Mesenteric fat pad (tissue), 1 donor: ENCODE measurements around the gene MRM2. TPM values are rescaled to one million over a fixed set of nuclear protein-coding genes. Genes with fewer than 3 reads are reported as not detected.

Experiments used
- DNase-seq: peaks from one replicate; pipeline ENCODE4 v3.0.0-alpha.2; 2020; ENCODE audit warnings: low spot score
- long read RNA-seq: library from polyadenylated mRNA; unstranded; transcript quantifications from one replicate; pipeline ENCODE4 v2.0.0, GENCODE V29; 2020
- total RNA-seq: library from RNA; stranded (reverse); fragmentation: NEBNext Ultra II Directional; extraction: Animal tissue kit (Norgen Biotek cat#: 25700); gene quantifications from one replicate; pipeline ENCODE4 v1.2.1, GENCODE V29; 2021
- donor health status: DM: yes; HTN: yes; CAD: no.

Gene MRM2
- 19.7 TPM for total RNA-seq
- long read RNA-seq, transcript MRM2-204 (3 exons, 1,819 nt), result minor isoform, 9 of 119 reads
- long read RNA-seq, transcript MRM2-201 (3 exons, 1,601 nt), result major isoform, 53 of 119 reads
- long read RNA-seq, partial matches to known transcripts, result 10 of 119 reads
- long read RNA-seq, other reads (novel, unspliced or antisense), result 44 of 119 reads

DNA sequence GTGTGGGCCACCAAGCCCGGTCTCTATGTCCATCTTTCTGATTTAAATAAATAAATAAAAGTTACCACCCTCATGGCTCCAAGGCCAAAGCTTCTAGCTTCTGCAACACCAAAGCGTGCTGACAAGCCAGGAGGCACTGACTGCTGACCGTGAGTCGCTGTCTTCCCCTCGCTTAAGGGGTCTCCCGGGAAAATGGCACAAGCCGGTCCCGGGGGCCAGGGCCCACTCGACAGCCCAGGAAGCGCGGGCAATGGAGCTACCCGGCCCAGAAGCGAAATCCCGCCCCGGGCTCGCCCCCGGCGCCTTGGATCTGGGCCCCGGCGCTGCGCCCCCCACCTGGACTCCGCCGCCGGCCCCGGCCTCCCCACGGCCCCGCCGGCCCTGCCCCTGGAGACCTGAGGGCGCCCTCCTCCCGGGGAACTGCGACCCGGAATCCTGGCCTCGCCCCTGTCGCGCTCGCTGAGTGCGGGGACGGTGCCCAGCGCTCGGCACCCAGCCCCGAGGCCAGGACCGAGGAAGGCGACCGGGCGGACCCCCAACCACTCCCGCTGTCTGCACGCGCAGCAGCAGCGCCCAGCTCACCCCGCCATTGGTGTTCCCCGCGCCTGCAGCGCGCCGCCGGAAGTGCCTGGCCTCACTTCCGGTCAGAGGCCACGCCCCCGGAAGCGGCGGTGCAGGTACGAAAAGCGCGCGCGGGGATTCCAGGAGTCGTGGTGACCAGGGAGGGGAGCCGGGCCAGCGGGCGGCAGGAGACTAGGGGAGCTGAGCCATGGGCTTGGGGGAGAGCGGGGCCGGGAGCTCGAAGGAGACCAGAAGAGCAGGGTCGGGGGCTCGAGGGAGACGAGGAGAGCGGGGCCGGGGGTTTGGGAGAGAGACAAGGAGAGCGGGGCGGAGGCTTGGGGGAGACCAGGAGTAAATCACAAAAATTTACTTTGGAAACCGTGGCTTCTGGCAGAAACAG lies at the start of gene MRM2, which contains the start of gene NUDT1:
Gene MRM2 (minus strand): TSS at position 626 of the 961 bp plus-strand sequence. CDS start 36 bp downstream, at position 590.
Gene NUDT1 (plus strand): TSS at position 647 of the 961 bp plus-strand sequence. CDS start 2,349 bp downstream, outside the sequence.
- DNase-seq, result peak; percentile 95

DNA sequence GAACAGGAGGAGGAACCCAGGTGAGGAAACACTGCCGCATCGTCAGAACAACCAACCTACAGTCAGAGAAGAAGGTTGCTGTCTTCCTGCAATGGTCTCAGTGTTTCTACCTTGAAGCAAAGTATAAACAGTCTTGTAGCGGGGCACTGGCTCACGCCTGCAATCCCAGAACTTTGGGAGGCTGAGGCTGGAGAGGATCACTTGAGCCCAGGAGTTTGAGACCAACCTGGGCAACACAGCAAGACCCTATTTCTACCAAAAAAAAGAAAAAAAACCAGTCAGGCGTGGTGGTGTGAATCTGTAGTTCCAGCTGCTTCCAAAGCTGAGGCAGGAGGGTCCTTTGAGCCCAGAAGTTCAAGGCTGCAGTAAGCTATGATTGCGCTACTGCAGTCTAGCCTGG lies 48.9 kb upstream of the MRM2 start:
- no peak for DNase-seq

GRCh38 chr7:2289621-2290020 lies 47.6 kb upstream of the MRM2 start:
- DNase-seq, result no peak

DNA sequence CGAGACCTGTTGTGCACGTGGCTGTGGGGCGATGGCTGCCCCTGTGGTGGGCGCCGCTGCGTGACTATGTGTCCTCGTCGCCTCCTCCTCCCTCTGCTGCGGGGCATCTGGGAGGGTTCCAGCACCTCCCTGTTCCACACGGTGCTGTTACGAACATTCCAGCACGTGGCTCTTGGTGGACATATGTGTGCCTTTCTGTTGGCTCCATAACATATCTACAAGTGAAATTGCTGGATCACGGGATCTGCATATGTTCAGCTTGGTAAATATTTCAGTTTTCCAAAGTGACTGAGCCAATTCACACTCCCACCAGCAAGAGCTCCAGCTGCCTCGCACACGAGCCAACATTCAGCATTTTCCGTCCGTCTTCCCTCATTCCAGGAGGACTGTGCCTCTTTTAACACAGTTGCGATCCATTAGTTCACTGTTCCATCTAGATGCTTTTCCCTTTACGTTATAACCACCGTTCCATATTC lies 47.1 kb upstream of the MRM2 start:
- DNase-seq, result no peak

- no peak for DNase-seq
Observed at GRCh38 chr7:2288503-2288902, 46.5 kb upstream of the MRM2 start.

- DNase-seq, result no peak
Observed at GRCh38 chr7:2287745-2288144, 45.7 kb upstream of the MRM2 start.

DNA sequence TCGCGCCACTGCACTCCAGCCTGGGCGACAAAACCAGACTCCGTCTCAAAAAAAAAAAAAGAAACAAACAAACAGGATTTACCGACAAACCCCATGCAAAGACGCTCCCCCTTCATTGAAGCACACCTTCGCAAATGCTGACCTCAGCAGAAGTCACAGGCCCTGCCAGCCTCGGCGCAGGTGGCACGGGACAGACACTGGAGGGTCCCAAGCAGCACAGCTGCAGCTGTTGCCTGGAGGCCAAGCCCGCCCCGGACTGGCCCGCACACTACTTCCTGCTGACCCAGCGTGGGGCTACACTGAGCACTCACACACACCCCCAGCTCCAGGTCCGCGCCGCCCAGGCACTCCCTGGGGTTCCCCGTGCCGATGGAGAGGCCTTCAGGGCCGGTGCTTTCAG lies 41.1 kb upstream of the MRM2 start:
- DNase-seq, result no peak

DNA sequence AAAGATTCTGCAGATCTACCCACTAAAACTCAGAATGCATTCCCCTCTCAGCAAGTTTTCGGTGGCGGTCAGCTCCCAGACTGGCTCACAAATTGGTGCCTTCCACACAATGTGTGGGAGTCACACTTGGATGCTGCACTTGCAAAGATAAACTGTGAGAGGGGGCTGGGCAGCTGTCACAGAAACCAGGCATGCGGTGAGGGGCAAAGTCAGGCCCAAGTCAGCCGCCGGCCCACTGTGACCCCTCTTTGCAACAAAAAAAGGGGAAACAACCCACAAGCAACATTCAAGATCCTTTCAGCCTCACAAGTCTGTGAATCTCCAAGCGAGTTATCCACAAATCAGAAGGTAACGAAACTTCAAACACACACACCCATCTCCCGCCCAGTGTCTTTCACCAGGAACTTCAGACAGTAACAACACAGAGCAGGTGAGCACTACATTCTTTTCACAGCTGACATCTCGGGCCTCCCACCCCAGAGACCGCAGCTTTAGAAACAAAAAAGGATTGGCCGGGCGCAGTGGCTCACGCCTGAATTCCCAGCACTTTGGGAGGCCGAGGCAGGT lies 40.3 kb upstream of the MRM2 start:
- DNase-seq, result no peak

DNA sequence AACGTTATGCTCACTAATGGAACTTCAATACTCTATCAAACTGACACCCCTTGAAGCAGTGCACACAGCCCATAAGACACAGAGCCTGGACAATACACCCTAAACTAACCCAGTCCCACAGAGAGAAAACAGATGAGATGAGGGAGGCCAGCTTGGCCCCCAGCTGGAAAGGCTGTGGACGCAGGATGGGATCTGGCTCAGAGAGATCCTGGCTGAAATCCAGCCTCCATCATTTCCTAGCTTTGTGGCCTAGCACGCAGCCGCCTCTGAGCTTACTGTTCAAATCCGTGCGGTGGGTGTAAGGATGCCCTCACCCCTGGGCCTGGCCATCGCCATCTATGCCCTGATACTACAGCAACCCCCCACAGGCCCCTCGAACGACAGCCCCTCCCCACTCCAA lies 39.5 kb upstream of the MRM2 start:
- no peak for DNase-seq

- no peak for DNase-seq
Observed at GRCh38 chr7:2280424-2280823, 38.4 kb upstream of the MRM2 start.

DNA sequence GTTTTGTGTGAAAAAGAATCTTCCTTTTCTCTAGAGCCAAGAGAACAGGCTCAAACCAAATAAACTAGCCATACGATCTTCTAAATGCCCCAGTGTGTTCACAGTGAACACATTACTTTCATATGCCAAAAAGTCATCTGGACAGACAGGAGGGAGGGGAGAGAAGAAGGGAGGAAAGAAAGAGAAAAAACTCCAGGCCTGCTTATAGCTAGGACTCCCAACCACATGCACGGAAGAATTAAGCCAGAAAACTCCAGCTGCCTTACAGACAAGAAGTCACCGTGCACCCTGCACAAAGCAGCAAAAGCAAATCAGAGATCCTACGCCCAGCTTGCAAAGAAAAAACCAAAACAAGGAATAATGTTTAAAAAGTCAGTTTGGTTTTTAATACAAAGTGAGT lies 37.9 kb upstream of the MRM2 start:
- DNase-seq, result no peak

- no peak for DNase-seq
Observed at GRCh38 chr7:2278026-2278425, 36.0 kb upstream of the MRM2 start.

- DNase-seq, result no peak
Observed at GRCh38 chr7:2276107-2276506, 34.1 kb upstream of the MRM2 start.

DNA sequence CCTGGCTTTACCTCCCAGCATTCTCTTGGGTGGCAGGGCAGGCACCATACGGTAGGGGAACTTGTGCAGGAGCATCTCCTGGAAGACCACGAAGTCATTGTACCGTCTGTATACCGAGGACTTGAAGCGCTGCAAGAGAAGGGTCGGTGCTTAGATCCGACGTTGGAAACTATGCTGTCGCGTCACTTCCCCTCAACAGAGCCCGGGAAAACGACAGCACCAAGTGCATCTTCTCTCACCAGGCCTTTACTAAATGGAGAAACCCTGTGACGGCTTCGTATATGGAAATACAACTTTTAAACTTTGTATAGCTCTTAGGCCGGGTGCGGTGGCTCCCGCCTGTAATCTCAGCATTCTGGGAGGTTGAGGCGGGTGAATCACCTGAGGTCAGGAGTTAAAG lies 33.1 kb upstream of the MRM2 start:
- DNase-seq, result no peak

DNA sequence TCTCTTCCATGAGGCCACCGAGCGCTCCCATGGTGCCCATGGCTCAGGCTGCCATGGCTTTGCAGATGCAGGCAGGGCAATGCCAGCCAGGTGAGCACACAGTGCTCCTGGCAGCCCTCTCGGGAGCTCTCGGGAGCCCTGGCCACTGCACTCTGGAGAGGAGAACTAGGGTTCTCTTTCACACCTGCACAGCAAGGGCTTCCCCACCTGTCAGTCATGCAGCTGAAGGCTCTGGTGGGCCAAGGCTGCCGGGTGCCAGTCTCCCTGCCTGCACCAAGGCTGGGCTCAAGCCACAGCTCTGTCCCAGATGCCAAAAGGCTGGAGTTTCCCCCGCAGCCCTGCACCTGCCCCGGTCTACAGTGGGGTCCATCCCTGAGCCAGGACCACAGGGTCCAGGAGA lies 32.7 kb upstream of the MRM2 start:
- DNase-seq, result no peak

GRCh38 chr7:2273866-2274265 lies 31.9 kb upstream of the MRM2 start:
- no peak for DNase-seq

- DNase-seq, result no peak
Observed at GRCh38 chr7:2272031-2272430, 30.0 kb upstream of the MRM2 start.

- no peak for DNase-seq
Observed at GRCh38 chr7:2271273-2272026, 29.4 kb upstream of the MRM2 start.

DNA sequence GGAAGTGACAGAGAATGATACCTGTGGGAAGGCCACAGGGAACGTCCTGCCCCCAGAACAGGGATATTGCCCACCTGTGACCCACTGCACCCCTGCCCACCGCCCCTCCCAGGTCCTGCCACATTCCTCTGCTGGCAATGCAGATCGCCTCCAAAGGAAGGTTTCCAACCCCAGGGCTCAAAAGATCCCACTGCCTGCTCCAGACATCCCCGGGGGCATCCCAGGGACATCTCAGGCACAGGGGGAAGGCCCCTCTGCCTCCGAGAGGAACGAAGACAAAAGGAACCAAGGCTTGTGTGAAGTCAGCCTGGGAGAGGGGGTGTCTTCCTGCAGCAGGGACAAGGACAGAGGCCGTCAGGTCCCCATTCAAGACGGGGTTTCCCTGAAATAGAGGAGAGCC lies 28.5 kb upstream of the MRM2 start:
- DNase-seq, result no peak

DNA sequence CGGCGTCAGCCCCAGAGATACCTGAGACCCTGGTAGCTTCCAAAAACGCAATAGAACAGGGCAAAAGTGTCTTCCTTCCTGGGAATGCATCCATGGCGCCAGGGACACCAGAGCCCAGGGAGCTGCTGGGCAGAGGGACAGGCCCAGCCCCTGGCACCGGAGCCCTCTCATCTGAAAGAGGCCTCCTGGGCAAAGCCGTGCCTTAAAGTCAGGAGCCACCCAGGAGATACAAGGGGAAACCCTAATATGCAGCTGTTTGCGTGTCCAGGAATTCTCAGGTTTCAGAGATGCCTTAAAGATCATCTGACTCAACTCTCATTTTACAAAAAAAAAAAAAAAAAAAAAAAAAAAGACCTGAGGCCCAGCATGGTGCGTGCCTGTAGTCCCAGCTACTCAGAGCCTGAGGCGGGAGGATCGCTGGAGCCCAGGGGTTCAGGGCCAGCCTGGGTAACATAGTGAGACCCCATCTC lies 28.0 kb upstream of the MRM2 start:
- DNase-seq, result no peak
